ENCODE measurements around the gene COL20A1. TPM values are rescaled to one million over a fixed set of nuclear protein-coding genes. Genes with fewer than 3 reads are reported as not detected.

COL20A1 gene
- under 1 TPM in 2 of 4 donors, not detected in 2; 0.20 to 0.44 TPM for total RNA-seq

GRCh38 chr20:63292904-63293303 is at the start of gene COL20A1:
TSS of gene COL20A1 (plus strand) at chr20:63293186. CDS start at chr20:63295108, 1,922 bp downstream.
- Histone ChIP-seq H3K9me3 (no peaks in the 10 kb centered on the region), H3K36me3 (peaks cover 0 to 22% (median 0%) of the 10 kb centered on the region in 3 donors), H3K27me3 (peaks cover 0 to 48% of the 10 kb centered on the region in 2 donors), H3K4me3 (no peak within 1 kb of the TSS), H3K4me1 (peaks cover 0 to 29% (median 0%) of the 10 kb centered on the region in 4 donors), H3K27ac (no peak within 1 kb of the TSS)
- DNase-seq (ENCODE audit: low spot score in 2 of 2) = no peak
- TF ChIP-seq POLR2A (IDR thresholded peaks at IDR 0.05) (no peak), CTCF (IDR thresholded peaks at IDR 0.05) (no peak), EP300 (IDR thresholded peaks at IDR 0.05) (no peak)
- 21% methylated on average over 7 of the region's 7 CpGs; no CpG with 5 or more reads in 1 of the 2 donors for WGBS, 2 donors

GRCh38 chr20:63243604-63244247 is 49.3 kb upstream of the COL20A1 start:
- WGBS, 2 donors = 85 to 86% methylated on average over 12 to 20 of the region's 25 CpGs

GRCh38 chr20:63244468-63244867 is 48.5 kb upstream of the COL20A1 start:
- Histone ChIP-seq H3K9me3 (no peaks in the 10 kb centered on the region), H3K27me3 (peaks cover 0 to 22% of the 10 kb centered on the region in 2 donors), H3K27ac (no peak overlapping the region), H3K4me3 (no peak overlapping the region), H3K4me1 (peaks cover 0 to 5% (median 0%) of the 10 kb centered on the region in 4 donors), H3K36me3 (no peaks in the 10 kb centered on the region)
- 94 to 95% methylated on average over 7 to 8 of the region's 10 CpGs for WGBS, 2 donors
- DNase-seq (ENCODE audit: low spot score in 2 of 2) = no peak
- TF ChIP-seq POLR2A (IDR thresholded peaks at IDR 0.05) (no peak), CTCF (IDR thresholded peaks at IDR 0.05) (no peak), EP300 (IDR thresholded peaks at IDR 0.05) (no peak)

More at GRCh38 chr20:63243604-63244247, 49.3 kb upstream of the COL20A1 start:
- TF ChIP-seq EP300 (IDR thresholded peaks at IDR 0.05) = no peak
- no peak for TF ChIP-seq CTCF (IDR thresholded peaks at IDR 0.05)
- TF ChIP-seq POLR2A (IDR thresholded peaks at IDR 0.05) = no peak
- H3K27me3 ChIP-seq = peaks cover 0 to 15% of the 10 kb centered on the region in 2 donors
- DNase-seq (ENCODE audit: low spot score in 2 of 2) = no peak
- no peak overlapping the region for H3K4me3 ChIP-seq
- H3K27ac ChIP-seq = no peak overlapping the region
- H3K4me1 ChIP-seq = peaks cover 0 to 5% (median 0%) of the 10 kb centered on the region in 4 donors
- H3K36me3 ChIP-seq = no peaks in the 10 kb centered on the region
- H3K9me3 ChIP-seq = no peaks in the 10 kb centered on the region

- Histone ChIP-seq H3K27ac (no peak overlapping the region), H3K27me3 (peaks cover 0 to 38% of the 10 kb centered on the region in 2 donors), H3K4me1 (peaks cover 0 to 5% (median 0%) of the 10 kb centered on the region in 4 donors), H3K9me3 (no peaks in the 10 kb centered on the region), H3K36me3 (no peaks in the 10 kb centered on the region), H3K4me3 (no peak overlapping the region)
- TF ChIP-seq EP300 (IDR thresholded peaks at IDR 0.05) = no peak
- TF ChIP-seq CTCF (IDR thresholded peaks at IDR 0.05) = no peak
- TF ChIP-seq POLR2A (IDR thresholded peaks at IDR 0.05) = no peak
- 67 to 70% methylated on average over 40 to 47 of the region's 50 CpGs for WGBS, 2 donors
- DNase-seq (ENCODE audit: low spot score in 2 of 2) = no peak
These were observed 46.3 kb upstream of the COL20A1 start for GRCh38 chr20:63246490-63247288.

All from tibial nerve (tissue), 4 donors.